GM13977 (cell line): ENCODE measurements around the gene AGBL4.

Experiments
- DNase-seq: peaks from one replicate; pipeline ENCODE4 v3.0.0; 2012; ENCODE audit warnings: low spot score
- CTCF ChIP-seq: IDR thresholded peaks from 2 replicates; pipeline ENCODE4 v1.5.1; 2012; ENCODE audit warnings: mild to moderate bottlenecking, control low read depth; ENCODE audit not compliant: insufficient read depth; ENCODE audit errors: extremely low read depth, missing control alignments
- in situ Hi-C: fragments of 300-500 bp; cut with MboI; formaldehyde crosslinking; loops from one replicate; pipeline ENCODE4 v1.12.0; 2022; ENCODE audit warnings: low sequenced_read_pairs, low pct_unique_long_range_greater_than_20kb, mixed read lengths, inconsistent platforms; ENCODE audit not compliant: unreplicated experiment

The AGBL4 gene

DNA sequence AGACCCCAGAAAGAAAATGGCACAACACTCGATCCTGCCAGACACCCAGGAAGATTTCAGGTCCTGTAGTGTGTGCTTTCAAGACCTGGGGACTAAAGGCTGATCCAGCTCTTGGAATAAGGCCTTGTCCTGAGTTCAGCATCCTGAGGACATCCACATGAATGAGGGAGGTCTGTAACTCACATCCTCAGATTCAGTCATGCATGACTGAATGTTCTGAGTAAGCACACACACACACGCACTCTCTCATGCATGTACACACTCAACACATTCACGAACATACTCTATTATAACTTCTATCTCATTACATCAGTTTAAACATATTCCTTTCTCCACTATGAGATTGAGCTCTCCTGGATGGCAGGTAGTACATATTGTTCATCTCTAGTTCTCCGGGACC, 973.7 kb downstream of the AGBL4 start:
- TF ChIP-seq CTCF = no peak
- no peak for DNase-seq
- in situ Hi-C loops = no loop called here

DNA sequence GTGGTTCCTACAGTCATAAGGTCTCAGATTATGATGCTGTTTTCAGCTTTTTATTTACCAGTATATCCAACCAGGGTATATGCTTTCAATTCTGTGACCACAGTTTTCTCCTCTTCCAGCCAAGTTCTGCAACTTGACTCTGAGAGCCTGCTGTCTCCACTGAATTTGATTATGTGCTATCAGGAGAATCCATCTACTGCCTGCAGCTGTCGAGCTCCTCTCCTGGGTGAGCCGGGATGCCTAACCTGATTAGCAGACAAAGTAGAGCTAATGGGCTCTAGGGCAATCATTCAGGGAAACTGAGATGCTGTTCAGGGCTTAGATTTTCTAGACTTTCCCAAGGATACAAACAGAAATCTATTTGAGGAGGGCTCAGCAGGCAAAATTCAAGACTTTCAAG, 975.6 kb downstream of the AGBL4 start:
- DNase-seq = no peak
- in situ Hi-C loops = no loop called here
- TF ChIP-seq CTCF = no peak

GRCh38 chr1:49046305-49046704, 977.4 kb downstream of the AGBL4 start:
- no peak for DNase-seq
- in situ Hi-C loops = no loop called here
- TF ChIP-seq CTCF = no peak

GRCh38 chr1:49045371-49045770, 978.4 kb downstream of the AGBL4 start:
- no peak for DNase-seq
- in situ Hi-C loops = no loop called here
- no peak for TF ChIP-seq CTCF

DNA sequence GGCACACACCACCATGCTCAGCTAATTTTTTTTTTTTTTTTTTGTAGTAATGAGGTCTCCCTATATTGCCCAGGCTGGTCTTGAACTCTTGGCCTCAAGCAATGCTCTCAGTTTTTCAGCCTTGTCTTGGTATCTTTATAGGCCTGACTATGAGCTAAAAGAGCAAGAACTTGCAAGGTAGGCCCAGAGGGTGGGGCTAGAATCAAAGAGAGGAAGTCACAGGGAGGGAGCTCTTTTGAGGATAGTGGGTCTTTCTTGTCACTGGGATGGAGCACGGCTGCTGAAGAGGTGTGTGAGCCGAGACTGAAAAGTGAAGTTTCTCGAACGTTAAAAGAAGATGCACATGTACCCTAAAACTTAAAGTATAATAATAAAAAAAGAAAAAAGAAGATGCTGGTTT, 987.1 kb downstream of the AGBL4 start:
- DNase-seq = no peak
- no peak for TF ChIP-seq CTCF
- in situ Hi-C loops = no loop called here

GRCh38 chr1:49028396-49028795, 995.4 kb downstream of the AGBL4 start:
- no peak for DNase-seq
- TF ChIP-seq CTCF = no peak
- in situ Hi-C loops = no loop called here

DNA sequence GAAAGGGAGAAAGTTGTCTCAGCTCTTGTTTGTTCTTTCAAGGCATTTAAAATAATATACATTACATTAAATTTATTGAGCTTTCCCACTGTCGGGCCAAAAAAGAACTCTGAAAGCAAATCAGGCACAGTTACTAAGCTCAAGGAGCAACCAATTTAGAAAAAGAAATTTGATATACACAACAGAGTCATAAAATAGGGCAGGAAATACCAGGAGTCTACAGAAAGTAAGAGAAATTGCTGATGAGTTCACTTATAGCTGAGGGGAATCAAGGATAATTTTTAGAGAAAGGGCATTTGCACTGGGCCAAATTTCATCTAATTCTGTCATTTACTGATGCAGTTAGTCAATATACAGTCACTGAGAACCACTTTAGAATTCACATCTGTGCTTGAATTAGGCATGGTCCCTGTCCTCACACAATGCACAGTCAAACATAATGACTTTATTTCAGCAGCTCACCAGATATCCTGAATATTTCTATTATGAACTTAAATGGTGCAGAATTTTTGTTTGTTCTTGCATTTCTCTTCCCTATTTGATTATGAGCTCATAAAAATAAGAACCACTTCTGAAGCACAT, 997.4 kb downstream of the AGBL4 start:
- in situ Hi-C loops = no loop called here

More for the DNA sequence above, 997.4 kb downstream of the AGBL4 start:
- no peak for TF ChIP-seq CTCF
- no peak for DNase-seq
